SK-N-SH (cell line): Measurements from ENCODE around the gene PCNX1. TPM values are rescaled to one million over a fixed set of nuclear protein-coding genes. Genes with fewer than 3 reads are reported as not detected.

ENCODE experiments used
- CTCF ChIA-PET: fragments of 300-600, 350-600 bp; formaldehyde crosslinking; extraction: SDS; loops from one replicate; lab custom pipeline; 2021; lab: Yijun Ruan, JAX
- POLR2A ChIA-PET: fragments of 350-600 bp; sonication (Branson Sonifier 250); formaldehyde crosslinking; extraction: SDS; loops from one replicate; lab custom pipeline; 2020; ENCODE audit warnings: antibody characterized with exemption, inconsistent platforms; lab: Yijun Ruan, JAX
- DNase-seq: peaks from one replicate; pipeline ENCODE4 v3.0.0; 2012
- H2AFZ ChIP-seq: fragments of 200-600 bp; sonication (generic); 2 replicates; pipeline ENCODE4 v1.8.1; 2016; ENCODE audit warnings: antibody characterized with exemption, mild to moderate bottlenecking, low read depth
- H3F3A ChIP-seq: fragments of 200-600 bp; sonication (generic); replicated peaks from 2 replicates; pipeline ENCODE3; 2016; ENCODE audit warnings: antibody characterized with exemption, mild to moderate bottlenecking; ENCODE audit not compliant: insufficient read depth
- H3K27ac ChIP-seq, 2 experiments: fragments of 200-500 bp in 1 of 2; fragments of 200-600 bp in 1 of 2; sonication (Bioruptor generic) in 1 of 2; sonication (generic), shearing (Covaris generic) in 1 of 2; 2 replicates each; pipeline versions ENCODE4 v1.5.1 to v1.6.1; 2014 to 2016; ENCODE audit warnings: low read depth in 2 of 2, inconsistent platforms in 1 of 2, low read length in 1 of 2, mild to moderate bottlenecking in 1 of 2, mixed read lengths in 1 of 2
- H3K27me3 ChIP-seq: fragments of 200-600 bp; sonication (generic), shearing (Covaris generic); 2 replicates; pipeline ENCODE4 v1.6.1; 2016; ENCODE audit warnings: mixed run types; ENCODE audit not compliant: insufficient read depth
- H3K36me3 ChIP-seq, 2 experiments: fragments of 200-500 bp in 1 of 2; fragments of 200-600 bp in 1 of 2; sonication (Bioruptor generic) in 1 of 2; sonication (generic) in 1 of 2; replicated peaks in 1 of 2; 2 replicates each; pipeline versions ENCODE3 to v1.5.1; 2014 to 2016; ENCODE audit warnings: low read length in 1 of 2, mild to moderate bottlenecking in 1 of 2; ENCODE audit not compliant: insufficient read depth in 2 of 2, control insufficient read depth in 1 of 2
- H3K4me1 ChIP-seq, 2 experiments: fragments of 200-500 bp in 1 of 2; fragments of 200-600 bp in 1 of 2; sonication (Bioruptor generic) in 1 of 2; sonication (generic), shearing (Covaris generic) in 1 of 2; 2 replicates each; pipeline versions ENCODE4 v1.5.1 to v1.6.1; 2014 to 2016; ENCODE audit warnings: low read depth in 1 of 2, low read length in 1 of 2, mixed run types in 1 of 2; ENCODE audit not compliant: insufficient read depth in 2 of 2, control insufficient read depth in 1 of 2
- H3K4me2 ChIP-seq: fragments of 200-600 bp; sonication (generic), shearing (Covaris generic); 2 replicates; pipeline ENCODE4 v1.6.1; 2017; ENCODE audit warnings: mixed run types
- H3K4me3 ChIP-seq, 2 experiments: fragments of 200-500 bp in 1 of 2; fragments of 200-600 bp in 1 of 2; sonication (Bioruptor generic) in 1 of 2; sonication (generic), shearing (Covaris generic) in 1 of 2; 2 replicates each; pipeline versions ENCODE4 v1.5.1 to v1.8.1; 2014 to 2016; ENCODE audit warnings: low read depth in 2 of 2, inconsistent platforms in 1 of 2, low read length in 1 of 2, mild to moderate bottlenecking in 1 of 2, mixed read lengths in 1 of 2, moderate library complexity in 1 of 2
- H3K79me2 ChIP-seq: fragments of 200-600 bp; sonication (generic); 2 replicates; pipeline ENCODE4 v1.8.1; 2017; ENCODE audit warnings: mild to moderate bottlenecking; ENCODE audit not compliant: insufficient read depth
- H3K9ac ChIP-seq: fragments of 200-600 bp; sonication (generic); 2 replicates; pipeline ENCODE4 v1.6.1; 2017; ENCODE audit warnings: mixed run types
- H3K9me2 ChIP-seq: fragments of 200-600 bp; sonication (generic); 2 replicates; pipeline ENCODE4 v1.6.1; 2017; ENCODE audit warnings: mixed run types
- H3K9me3 ChIP-seq: fragments of 200-600 bp; sonication (generic); 2 replicates; pipeline ENCODE4 v1.6.1; 2017; ENCODE audit warnings: mixed run types, mild to moderate bottlenecking, moderate library complexity
- H4K20me1 ChIP-seq: fragments of 200-600 bp; sonication (generic); 2 replicates; pipeline ENCODE4 v1.6.1; 2017; ENCODE audit warnings: mild to moderate bottlenecking, mixed run types; ENCODE audit not compliant: insufficient read depth
- ELF1 ChIP-seq: IDR thresholded peaks from 2 replicates; pipeline ENCODE4 v1.4.0; 2012
- FOSL2 ChIP-seq: IDR thresholded peaks from 2 replicates; pipeline ENCODE4 v1.4.0; 2012; ENCODE audit warnings: low read depth, mild to moderate bottlenecking, moderate library complexity, borderline replicate concordance
- FOXM1 ChIP-seq: IDR thresholded peaks from 2 replicates; pipeline ENCODE4 v1.4.0; 2012; ENCODE audit warnings: low read depth, mild to moderate bottlenecking
- GABPA ChIP-seq: IDR thresholded peaks from 2 replicates; pipeline ENCODE4 v1.4.0; 2012; ENCODE audit warnings: low read depth, mild to moderate bottlenecking
- GATA2 ChIP-seq: sonication (generic); formaldehyde crosslinking; IDR thresholded peaks from 2 replicates; pipeline ENCODE4 v1.5.0; 2020; ENCODE audit warnings: mild to moderate bottlenecking, missing genetic modification reagents
- MAX ChIP-seq: IDR thresholded peaks from 2 replicates; pipeline ENCODE4 v1.4.0; 2012; ENCODE audit warnings: low read depth
- MXI1 ChIP-seq: IDR thresholded peaks from 2 replicates; pipeline ENCODE4 v1.6.1; 2012; ENCODE audit warnings: mild to moderate bottlenecking, low read depth, low read length, improper control_type of control experiment
- POLR2AphosphoS5 ChIP-seq: IDR thresholded peaks from 2 replicates; pipeline ENCODE4 v1.6.1; 2012; ENCODE audit warnings: low read depth, low read length
- RAD21 ChIP-seq: IDR thresholded peaks from 2 replicates; pipeline ENCODE4 v1.6.1; 2012; ENCODE audit warnings: mild to moderate bottlenecking, low read length
- RCOR1 ChIP-seq: fragments of 150-350 bp; IDR thresholded peaks from 2 replicates; pipeline ENCODE4 v1.6.1; 2017; ENCODE audit warnings: antibody characterized with exemption, low read length
- REST ChIP-seq: IDR thresholded peaks from 2 replicates; pipeline ENCODE4 v1.6.1; 2012; ENCODE audit warnings: mild to moderate bottlenecking, low read depth, low read length, moderate library complexity
- RFX5 ChIP-seq: IDR thresholded peaks from 2 replicates; pipeline ENCODE4 v1.6.1; 2012; ENCODE audit warnings: mild to moderate bottlenecking, improper control_type of control experiment, low read length
- RXRA ChIP-seq: IDR thresholded peaks from 2 replicates; pipeline ENCODE4 v1.4.0; 2012; ENCODE audit warnings: low read depth, mild to moderate bottlenecking, borderline replicate concordance
- SIN3A ChIP-seq: IDR thresholded peaks from 2 replicates; pipeline ENCODE4 v1.6.1; 2012; ENCODE audit warnings: low read depth, mild to moderate bottlenecking, low read length, moderate library complexity, borderline replicate concordance
- ZBTB33 ChIP-seq: IDR thresholded peaks from 2 replicates; pipeline ENCODE4 v1.4.0; 2012; ENCODE audit warnings: low read depth, borderline replicate concordance
- WGBS: methylation state at CpG from one replicate; pipeline ENCODE4 v1.1.6; 2017; ENCODE audit warnings: low lambda C conversion rate; 5-methylcytosine and 5-hydroxymethylcytosine counted together
- polyA plus RNA-seq, 3 experiments: library from polyadenylated mRNA; depleted of rRNA; stranded (reverse); fragments of >200 nt; gene quantifications; 2 replicates each; pipeline ENCODE4 v1.2.3, GENCODE V29; 2012
- TF ChIP-seq, protein P1 (sequence below): IDR thresholded peaks from 2 replicates; pipeline ENCODE4; 2012
- TF ChIP-seq, protein P2 (sequence below): fragments of 150-350 bp; IDR thresholded peaks from 2 replicates; pipeline ENCODE4 v1.6.1; 2017; ENCODE audit warnings: antibody characterized with exemption, low read length, low read depth, borderline replicate concordance
- TF ChIP-seq, protein P3 (sequence below): IDR thresholded peaks from 2 replicates; pipeline ENCODE4 v1.4.0; 2012; ENCODE audit warnings: low read depth, borderline replicate concordance

Gene PCNX1
- polyA plus RNA-seq, 1 of the 3 experiments (the other 2 are of a cell fraction) = 9.4 TPM

DNA sequence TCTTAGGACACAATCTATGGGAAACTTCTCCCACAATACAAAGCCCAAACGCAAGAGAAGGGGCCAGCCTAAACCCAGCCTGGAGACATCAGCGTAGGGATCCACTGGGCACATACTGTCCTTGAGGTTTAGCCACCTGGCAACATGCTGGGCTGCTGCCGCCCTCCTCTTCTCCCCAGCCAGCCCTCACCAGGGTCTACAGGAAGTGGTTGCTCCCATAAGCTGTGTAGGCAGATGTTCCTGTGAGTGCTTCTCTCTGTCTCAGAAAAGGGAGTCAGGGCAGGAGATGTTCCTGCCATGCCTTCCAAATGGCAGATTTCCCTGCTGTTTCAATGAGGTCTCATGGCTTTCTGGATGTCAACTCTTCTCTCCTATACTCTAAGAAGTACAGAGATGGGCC lies 241.4 kb downstream of the PCNX1 start (continued):
- no peak for TF ChIP-seq REST

- POLR2A ChIA-PET = no interaction called here
- no peaks in the 10 kb centered on the region for H3K4me1 ChIP-seq
- 8% methylated on average over 5 of the region's 5 CpGs for WGBS
Measured at GRCh38 chr14:71150737-71151136, 243.5 kb downstream of the PCNX1 start.

More at GRCh38 chr14:71150737-71151136, 243.5 kb downstream of the PCNX1 start:
- Histone ChIP-seq H3K27me3 (no peaks in the 10 kb centered on the region), H3F3A (no peaks in the 10 kb centered on the region), H3K4me2 (no peak overlapping the region), H3K79me2 (no peaks in the 10 kb centered on the region), H4K20me1 (no peaks in the 10 kb centered on the region), H3K4me3 (no peak overlapping the region), H3K36me3 (no peaks in the 10 kb centered on the region), H3K9ac (no peak overlapping the region), H3K9me2 (no peaks in the 10 kb centered on the region), H3K27ac (no peak overlapping the region), H2AFZ (no peak overlapping the region), H3K9me3 (no peaks in the 10 kb centered on the region)
- TF ChIP-seq FOSL2 (no peak), SIN3A (no peak), RFX5 (no peak), GATA2 (CRISPR knock-in tag) (no peak), ZBTB33 (no peak), ELF1 (no peak), MXI1 (no peak), GABPA (no peak), RXRA (no peak), MAX (no peak), FOXM1 (no peak), POLR2AphosphoS5 (no peak), RCOR1 (no peak), RAD21 (no peak)
- TF ChIP-seq, protein P1, sequence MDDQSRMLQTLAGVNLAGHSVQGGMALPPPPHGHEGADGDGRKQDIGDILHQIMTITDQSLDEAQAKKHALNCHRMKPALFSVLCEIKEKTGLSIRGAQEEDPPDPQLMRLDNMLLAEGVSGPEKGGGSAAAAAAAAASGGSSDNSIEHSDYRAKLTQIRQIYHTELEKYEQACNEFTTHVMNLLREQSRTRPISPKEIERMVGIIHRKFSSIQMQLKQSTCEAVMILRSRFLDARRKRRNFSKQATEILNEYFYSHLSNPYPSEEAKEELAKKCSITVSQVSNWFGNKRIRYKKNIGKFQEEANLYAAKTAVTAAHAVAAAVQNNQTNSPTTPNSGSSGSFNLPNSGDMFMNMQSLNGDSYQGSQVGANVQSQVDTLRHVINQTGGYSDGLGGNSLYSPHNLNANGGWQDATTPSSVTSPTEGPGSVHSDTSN = no peak
- TF ChIP-seq, protein P2, sequence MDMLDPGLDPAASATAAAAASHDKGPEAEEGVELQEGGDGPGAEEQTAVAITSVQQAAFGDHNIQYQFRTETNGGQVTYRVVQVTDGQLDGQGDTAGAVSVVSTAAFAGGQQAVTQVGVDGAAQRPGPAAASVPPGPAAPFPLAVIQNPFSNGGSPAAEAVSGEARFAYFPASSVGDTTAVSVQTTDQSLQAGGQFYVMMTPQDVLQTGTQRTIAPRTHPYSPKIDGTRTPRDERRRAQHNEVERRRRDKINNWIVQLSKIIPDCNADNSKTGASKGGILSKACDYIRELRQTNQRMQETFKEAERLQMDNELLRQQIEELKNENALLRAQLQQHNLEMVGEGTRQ = no peak
- TF ChIP-seq, protein P3, sequence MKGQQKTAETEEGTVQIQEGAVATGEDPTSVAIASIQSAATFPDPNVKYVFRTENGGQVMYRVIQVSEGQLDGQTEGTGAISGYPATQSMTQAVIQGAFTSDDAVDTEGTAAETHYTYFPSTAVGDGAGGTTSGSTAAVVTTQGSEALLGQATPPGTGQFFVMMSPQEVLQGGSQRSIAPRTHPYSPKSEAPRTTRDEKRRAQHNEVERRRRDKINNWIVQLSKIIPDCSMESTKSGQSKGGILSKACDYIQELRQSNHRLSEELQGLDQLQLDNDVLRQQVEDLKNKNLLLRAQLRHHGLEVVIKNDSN = no peak
- DNase-seq = no peak
- CTCF ChIA-PET = no interaction called here
